ENCODE data around the gene PDGFRB. TPM values are rescaled to one million over a fixed set of nuclear protein-coding genes. Genes with fewer than 3 reads are reported as not detected.
A peak's percentile ranks its signal among the peaks of the same experiment; 100 is the strongest.

The PDGFRB gene
- 341 TPM for total RNA-seq

- intact Hi-C loops (cut with DNase I), result loop anchor here (2.0 to 10.0 kb wide), 2 partner anchors 17 to 629 kb away; no protein-coding TSS in a partner anchor
- Histone ChIP-seq H3K4me3 (peak within 1 kb of the TSS; percentile 57 to 90), H3K27me3 (no peaks in the 10 kb centered on the region), H3K9me3 (no peaks in the 10 kb centered on the region), H3K36me3 (peaks cover 3 to 16% of the 10 kb centered on the region in 2 donors), H3K27ac (peak within 1 kb of the TSS; percentile 98 to 99), H3K4me1 (peaks cover 38 to 60% of the 10 kb centered on the region in 2 donors)
- peak; percentile 83 to 97 for DNase-seq (ENCODE audit: low spot score in 2 of 2)
- TF ChIP-seq CTCF (IDR thresholded peaks at IDR 0.05), result no peak
These were observed at the start of gene PDGFRB for GRCh38 chr5:150155258-150156026. TSS of gene PDGFRB (minus strand) at chr5:150155845. CDS start at chr5:150137047, 18,798 bp downstream.

- no peak for TF ChIP-seq CTCF (IDR thresholded peaks at IDR 0.05)
- intact Hi-C loops (cut with DNase I), result no loop called here
These were observed 48.9 kb upstream of the PDGFRB start for GRCh38 chr5:150204590-150204960.

DNA sequence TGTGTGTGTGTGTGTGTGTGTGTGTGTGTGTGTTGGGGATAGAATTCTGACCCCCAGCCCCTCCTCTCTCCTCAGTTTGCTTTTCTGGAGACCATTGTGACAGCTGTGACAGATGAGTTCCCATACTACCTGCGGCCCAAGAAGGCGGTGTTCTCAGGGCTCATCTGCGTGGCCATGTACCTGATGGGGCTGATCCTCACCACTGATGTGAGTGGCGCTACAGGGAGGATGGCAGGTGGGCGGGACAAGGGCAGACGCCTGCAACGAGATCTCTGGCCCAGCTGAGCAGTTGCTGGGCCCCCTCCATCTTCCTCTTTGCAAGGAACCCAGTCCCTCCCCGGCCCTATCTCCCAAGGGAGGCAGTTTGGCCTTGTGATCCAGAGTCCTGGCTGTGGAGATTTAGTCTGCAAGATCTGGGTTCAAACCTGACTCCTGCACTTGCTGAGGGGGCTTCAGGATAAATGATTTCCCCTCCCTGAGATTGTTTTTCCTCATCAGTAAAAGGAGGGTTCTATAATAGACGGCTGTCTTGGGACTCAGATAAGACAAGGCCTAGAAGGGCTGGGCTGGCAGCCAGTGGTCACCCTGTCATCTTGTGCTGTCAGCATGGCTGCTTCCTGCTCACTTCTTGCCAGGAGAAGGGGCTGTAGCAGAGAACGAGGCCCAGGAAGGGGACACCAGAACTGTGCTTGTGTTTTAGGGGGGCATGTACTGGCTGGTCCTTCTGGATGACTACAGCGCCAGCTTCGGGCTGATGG lies 48.4 kb upstream of the PDGFRB start:
- Histone ChIP-seq H3K27ac (no peak overlapping the region), H3K36me3 (no peaks in the 10 kb centered on the region), H3K4me3 (no peak overlapping the region), H3K27me3 (no peaks in the 10 kb centered on the region), H3K9me3 (no peaks in the 10 kb centered on the region), H3K4me1 (no peaks in the 10 kb centered on the region)
- intact Hi-C loops (cut with DNase I), result no loop called here
- DNase-seq (ENCODE audit: low spot score in 2 of 2), result no peak
- TF ChIP-seq CTCF (IDR thresholded peaks at IDR 0.05), result no peak

More at GRCh38 chr5:150204590-150204960, 48.9 kb upstream of the PDGFRB start:
- H3K9me3 ChIP-seq, result no peaks in the 10 kb centered on the region
- no peaks in the 10 kb centered on the region for H3K27me3 ChIP-seq
- no peaks in the 10 kb centered on the region for H3K4me1 ChIP-seq
- H3K36me3 ChIP-seq, result no peaks in the 10 kb centered on the region
- DNase-seq (ENCODE audit: low spot score in 2 of 2), result no peak
- no peak overlapping the region for H3K4me3 ChIP-seq
- no peak overlapping the region for H3K27ac ChIP-seq

DNA sequence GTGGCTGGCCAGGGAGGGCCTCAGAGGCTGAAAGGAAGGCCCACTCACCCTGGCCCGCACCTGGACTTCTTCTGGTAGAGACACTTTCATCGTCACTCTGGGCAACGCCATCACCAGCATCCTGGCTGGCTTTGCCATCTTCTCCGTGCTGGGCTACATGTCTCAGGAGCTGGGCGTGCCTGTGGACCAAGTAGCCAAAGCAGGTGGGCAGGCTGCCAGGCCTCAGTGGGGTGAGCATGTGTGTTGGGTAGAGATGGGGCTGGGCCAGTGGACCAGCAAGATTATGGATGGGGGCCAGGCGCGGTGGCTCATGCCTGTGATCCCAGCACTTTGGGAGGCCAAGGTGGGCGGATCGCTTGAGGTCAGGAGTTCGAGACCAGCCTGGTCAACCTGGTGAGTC lies 46.9 kb upstream of the PDGFRB start:
- H3K4me1 ChIP-seq, result no peaks in the 10 kb centered on the region
- no peaks in the 10 kb centered on the region for H3K36me3 ChIP-seq
- DNase-seq (ENCODE audit: low spot score in 2 of 2), result no peak
- TF ChIP-seq CTCF (IDR thresholded peaks at IDR 0.05), result no peak
- no peaks in the 10 kb centered on the region for H3K9me3 ChIP-seq
- intact Hi-C loops (cut with DNase I), result no loop called here
- no peak overlapping the region for H3K4me3 ChIP-seq
- no peaks in the 10 kb centered on the region for H3K27me3 ChIP-seq
- no peak overlapping the region for H3K27ac ChIP-seq

- no peaks in the 10 kb centered on the region for H3K27me3 ChIP-seq
- intact Hi-C loops (cut with DNase I), result no loop called here
- TF ChIP-seq CTCF (IDR thresholded peaks at IDR 0.05), result no peak
- no peak for DNase-seq (ENCODE audit: low spot score in 2 of 2)
- H3K27ac ChIP-seq, result no peak overlapping the region
- H3K9me3 ChIP-seq, result no peaks in the 10 kb centered on the region
- no peaks in the 10 kb centered on the region for H3K36me3 ChIP-seq
- H3K4me3 ChIP-seq, result no peak overlapping the region
- no peaks in the 10 kb centered on the region for H3K4me1 ChIP-seq
These were observed 41.8 kb upstream of the PDGFRB start for GRCh38 chr5:150197476-150197875.

All from ascending aorta (tissue), 2 donors.